WERI-Rb-1 (cell line): Measurements from ENCODE around the gene RPS17.
"Not testable (repeated sequence)": the region's sequence is repeated elsewhere in the genome, so short reads cannot be mapped to it uniquely, and the experiment has no call there.

Experiments
- DNase-seq: peaks from one replicate; pipeline ENCODE4 v3.0.0-alpha.2; 2020
- H3K27ac ChIP-seq: fragments of 250-450 bp; sonication (Bioruptor Pico); 2 replicates; pipeline ENCODE4 v1.5.1; 2020; ENCODE audit warnings: mild to moderate bottlenecking, moderate library complexity
- H3K27me3 ChIP-seq: fragments of 250-450 bp; sonication (Bioruptor Pico); 2 replicates; pipeline ENCODE4 v1.5.1; 2021; ENCODE audit warnings: mild to moderate bottlenecking, low read depth, moderate library complexity; ENCODE audit not compliant: insufficient read depth, severe bottlenecking
- H3K36me3 ChIP-seq: fragments of 250-450 bp; sonication (Bioruptor Pico); 2 replicates; pipeline ENCODE4 v1.5.1; 2020; ENCODE audit warnings: mild to moderate bottlenecking, moderate library complexity
- H3K4me3 ChIP-seq: 2 replicates; pipeline ENCODE4 v1.5.1; 2011; ENCODE audit warnings: low read depth, mild to moderate bottlenecking, control low read depth, low read length
- H3K9me3 ChIP-seq: fragments of 250-450 bp; sonication (Bioruptor Pico); 2 replicates; pipeline ENCODE4 v1.5.1; 2021; ENCODE audit warnings: mild to moderate bottlenecking, moderate library complexity; ENCODE audit not compliant: severe bottlenecking
- TF ChIP-seq, protein P1 (sequence below): IDR thresholded peaks from 2 replicates; pipeline ENCODE4 v1.5.1; 2011; ENCODE audit warnings: low read depth, mild to moderate bottlenecking, control low read depth, inconsistent platforms, low read length

Gene RPS17

DNA sequence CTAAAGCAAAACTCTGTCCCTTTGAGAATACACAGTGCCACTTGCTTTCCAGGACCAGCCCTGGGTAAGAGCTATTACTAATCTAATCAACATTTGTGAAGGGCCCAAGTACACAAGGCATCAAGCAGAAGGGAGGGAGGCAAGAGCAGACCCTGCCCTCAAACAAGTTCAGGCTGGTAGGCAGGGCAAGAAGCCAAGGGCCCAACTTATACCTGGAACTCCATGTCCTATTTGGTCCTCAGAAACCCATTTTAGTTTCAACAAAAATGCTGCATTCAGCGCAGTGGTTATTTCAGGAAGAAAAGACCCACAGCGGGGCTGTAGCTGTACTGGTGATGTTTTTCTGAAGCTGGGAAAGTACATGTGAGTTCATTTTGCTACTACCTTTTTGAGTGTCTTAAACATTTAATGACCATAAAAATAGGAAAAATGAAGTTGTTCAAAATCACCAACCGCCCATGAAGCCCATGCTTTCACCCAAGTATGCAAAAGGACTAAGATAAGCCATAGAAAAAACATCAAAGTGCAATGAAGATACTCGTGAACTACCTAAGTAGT is 2.8 kb downstream of the RPS17 start:
- Histone ChIP-seq H3K9me3 (no peaks in the 10 kb centered on the region), H3K27ac (no peak overlapping the region), H3K27me3 (no peaks in the 10 kb centered on the region), H3K4me3 (no peak overlapping the region), H3K36me3 (peaks cover 61% of the 10 kb centered on the region)
- DNase-seq: no peak
- TF ChIP-seq, protein P1, sequence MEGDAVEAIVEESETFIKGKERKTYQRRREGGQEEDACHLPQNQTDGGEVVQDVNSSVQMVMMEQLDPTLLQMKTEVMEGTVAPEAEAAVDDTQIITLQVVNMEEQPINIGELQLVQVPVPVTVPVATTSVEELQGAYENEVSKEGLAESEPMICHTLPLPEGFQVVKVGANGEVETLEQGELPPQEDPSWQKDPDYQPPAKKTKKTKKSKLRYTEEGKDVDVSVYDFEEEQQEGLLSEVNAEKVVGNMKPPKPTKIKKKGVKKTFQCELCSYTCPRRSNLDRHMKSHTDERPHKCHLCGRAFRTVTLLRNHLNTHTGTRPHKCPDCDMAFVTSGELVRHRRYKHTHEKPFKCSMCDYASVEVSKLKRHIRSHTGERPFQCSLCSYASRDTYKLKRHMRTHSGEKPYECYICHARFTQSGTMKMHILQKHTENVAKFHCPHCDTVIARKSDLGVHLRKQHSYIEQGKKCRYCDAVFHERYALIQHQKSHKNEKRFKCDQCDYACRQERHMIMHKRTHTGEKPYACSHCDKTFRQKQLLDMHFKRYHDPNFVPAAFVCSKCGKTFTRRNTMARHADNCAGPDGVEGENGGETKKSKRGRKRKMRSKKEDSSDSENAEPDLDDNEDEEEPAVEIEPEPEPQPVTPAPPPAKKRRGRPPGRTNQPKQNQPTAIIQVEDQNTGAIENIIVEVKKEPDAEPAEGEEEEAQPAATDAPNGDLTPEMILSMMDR: no peak

- DNase-seq: no peak
- H3K4me3 ChIP-seq: no peak overlapping the region
- H3K9me3 ChIP-seq: no peaks in the 10 kb centered on the region
- H3K27ac ChIP-seq: peak overlapping the region; percentile 33
- H3K27me3 ChIP-seq: no peaks in the 10 kb centered on the region
- peaks cover 61% of the 10 kb centered on the region for H3K36me3 ChIP-seq
- TF ChIP-seq, protein P1: no peak
Measured at GRCh38 chr15:82536409-82537350, 3.6 kb downstream of the RPS17 start.

DNA sequence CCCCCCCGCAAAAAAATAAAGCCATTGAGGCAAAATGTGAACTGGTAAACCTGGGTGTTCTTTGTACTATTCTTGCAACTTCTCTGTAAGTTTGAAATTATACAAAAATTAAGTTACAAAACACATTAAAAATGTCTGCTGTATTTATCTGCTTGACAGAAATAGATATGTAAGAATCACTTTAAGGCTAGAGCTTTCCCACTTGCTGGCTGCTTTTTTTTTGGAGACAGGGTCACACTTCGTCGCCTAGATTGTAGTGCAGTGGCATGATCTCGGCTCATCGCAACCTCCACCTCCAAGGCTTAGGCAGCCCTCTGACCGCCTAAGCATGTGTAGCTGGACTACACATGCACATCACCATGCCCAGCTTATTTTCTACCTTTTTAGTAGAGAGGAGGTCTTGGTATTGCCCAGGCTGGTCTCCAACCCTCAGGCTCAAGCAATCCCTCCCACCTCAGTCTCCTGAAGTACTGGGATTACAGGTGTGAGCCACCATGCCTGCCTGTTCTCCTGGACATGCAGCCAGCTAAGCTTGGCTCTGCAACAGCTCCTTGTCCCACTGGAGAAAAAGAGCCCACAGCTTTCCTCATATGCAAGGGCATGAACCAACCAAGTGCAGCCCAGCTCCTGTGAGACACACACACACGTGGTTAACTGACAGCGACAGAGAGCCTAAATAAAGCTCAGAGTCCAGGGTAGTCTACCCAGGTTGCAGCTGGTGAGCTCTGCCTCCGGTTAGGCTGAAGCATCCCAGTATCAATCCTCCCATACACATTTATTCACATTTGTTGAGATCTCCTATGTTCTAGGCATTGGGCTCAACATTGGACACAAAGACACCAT is 4.5 kb downstream of the RPS17 start:
- DNase-seq: no peak
- TF ChIP-seq, protein P1: no peak
- peak overlapping the region; percentile 33 for H3K27ac ChIP-seq
- H3K27me3 ChIP-seq: no peaks in the 10 kb centered on the region
- H3K4me3 ChIP-seq: no peak overlapping the region
- no peaks in the 10 kb centered on the region for H3K9me3 ChIP-seq
- peaks cover 61% of the 10 kb centered on the region for H3K36me3 ChIP-seq

- not testable (repeated sequence) for H3K27ac ChIP-seq, DNase-seq, H3K4me3 ChIP-seq, H3K9me3 ChIP-seq, H3K27me3 ChIP-seq
- peaks cover 61% of the 10 kb centered on the region for H3K36me3 ChIP-seq
Measured at GRCh38 chr15:82535151-82535550, 5.1 kb downstream of the RPS17 start.

DNA sequence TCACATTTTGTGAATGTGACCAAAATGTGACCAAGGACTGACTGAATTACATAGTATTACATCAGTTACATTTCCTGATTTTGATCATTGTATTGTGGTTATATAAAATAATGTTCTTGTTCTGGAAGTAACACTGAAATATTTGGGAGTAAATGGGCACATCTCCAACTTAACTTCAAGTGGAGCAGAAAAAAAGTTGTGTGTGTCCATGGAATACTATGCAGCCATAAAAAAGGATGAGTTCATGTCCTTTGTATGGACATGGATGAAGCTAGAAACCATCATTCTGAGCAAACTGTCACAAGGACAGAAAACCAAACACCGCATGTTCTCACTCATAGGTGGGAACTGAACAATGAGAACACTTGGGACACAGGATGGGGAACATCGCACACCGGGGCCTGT is 5.8 kb downstream of the RPS17 start:
- not testable (repeated sequence) for H3K4me3 ChIP-seq, H3K27ac ChIP-seq, H3K27me3 ChIP-seq, H3K9me3 ChIP-seq, DNase-seq
- peaks cover 55% of the 10 kb centered on the region for H3K36me3 ChIP-seq

DNA sequence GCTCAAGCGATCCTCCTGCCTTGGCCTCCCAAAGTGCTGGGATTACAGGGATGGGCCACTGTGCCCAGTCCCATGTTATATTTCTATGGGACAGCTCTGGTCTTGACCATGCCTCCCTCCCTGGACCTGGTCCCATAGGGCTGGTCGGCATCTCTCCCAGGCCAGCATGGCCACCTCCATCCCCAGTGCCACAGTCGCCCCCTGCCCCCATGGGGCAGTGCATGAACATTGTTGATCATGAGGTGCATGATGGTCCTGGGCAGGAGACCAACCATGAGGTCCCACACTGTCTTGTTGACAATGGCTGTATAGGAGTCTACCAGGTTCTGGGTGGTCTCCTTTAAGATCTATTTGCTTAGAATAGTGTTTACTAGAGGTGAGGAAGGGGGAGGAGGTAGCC is 6.5 kb downstream of the RPS17 start:
- no peak overlapping the region for H3K4me3 ChIP-seq
- H3K27ac ChIP-seq: no peak overlapping the region
- peaks cover 49% of the 10 kb centered on the region for H3K36me3 ChIP-seq
- no peak for DNase-seq
- no peaks in the 10 kb centered on the region for H3K27me3 ChIP-seq
- no peaks in the 10 kb centered on the region for H3K9me3 ChIP-seq
- TF ChIP-seq, protein P1: no peak
